Aorta (tissue), 5 donors: Measurements from ENCODE around the gene LHX2. TPM values are rescaled to one million over a fixed set of nuclear protein-coding genes. Genes with fewer than 3 reads are reported as not detected.

Source experiments
- ATAC-seq: fragments of 200-7000 bp; cut with Tn5 transposase; one replicate; pipeline ENCODE4 v1.9.1; 2022; ENCODE audit warnings: moderate library complexity; ENCODE audit not compliant: low FRiP score
- DNase-seq, 2 donors: peaks; one replicate each; pipeline ENCODE4 v3.0.0-alpha.2; 2020
- H3K27ac ChIP-seq, 2 donors: one replicate each; pipeline ENCODE4 v1.5.1; 2013; ENCODE audit warnings: low read length in 2 of 2, mild to moderate bottlenecking in 2 of 2, moderate library complexity in 2 of 2, control low read depth in 1 of 2, inconsistent platforms in 1 of 2, low read depth in 1 of 2
- H3K27me3 ChIP-seq, 2 donors: one replicate each; pipeline ENCODE4 v1.6.1; 2013; ENCODE audit warnings: control low read depth in 1 of 2, low read length in 1 of 2, mild to moderate bottlenecking in 1 of 2, moderate library complexity in 1 of 2; ENCODE audit not compliant: insufficient read depth in 2 of 2, control insufficient read depth in 1 of 2
- H3K36me3 ChIP-seq, 2 donors: one replicate each; pipeline ENCODE4 v1.6.1; 2013; ENCODE audit warnings: control low read depth in 1 of 2, low read length in 1 of 2, mild to moderate bottlenecking in 1 of 2; ENCODE audit not compliant: insufficient read depth in 2 of 2, control insufficient read depth in 1 of 2
- H3K4me1 ChIP-seq, 2 donors: one replicate each; pipeline ENCODE4 v1.6.1; 2013; ENCODE audit warnings: low read length in 2 of 2, control low read depth in 1 of 2, mild to moderate bottlenecking in 1 of 2, moderate library complexity in 1 of 2; ENCODE audit not compliant: insufficient read depth in 2 of 2, control insufficient read depth in 1 of 2
- H3K4me3 ChIP-seq, 2 donors: one replicate each; pipeline ENCODE4 v1.5.1; 2013; ENCODE audit warnings: low read length in 2 of 2, control low read depth in 1 of 2, mild to moderate bottlenecking in 1 of 2
- H3K9me3 ChIP-seq: one replicate; pipeline ENCODE4 v1.6.1; 2013; ENCODE audit warnings: mild to moderate bottlenecking, low read length; ENCODE audit not compliant: control insufficient read depth
- WGBS, 2 donors: extraction: QIAGEN DNeasy Blood & Tissue Kit; methylation state at CpG; one replicate each; pipeline ENCODE4 v1.1.7; 2013; 5-methylcytosine and 5-hydroxymethylcytosine counted together
- intact Hi-C, 2 donors: fragments of 100-400 bp; cut with DNase I; formaldehyde crosslinking; loops; one replicate each; pipeline versions ENCODE4 v1.14.2 to v1.15.0; 2022
- polyA plus RNA-seq, 2 donors: library from polyadenylated mRNA; stranded (reverse); fragments of 200-250 nt; gene quantifications; one replicate each; pipeline ENCODE4 v1.2.3, GENCODE V29; 2013
- total RNA-seq, 2 donors: library from RNA; stranded (reverse); fragmentation: NEBNext Ultra II Directional; extraction: Animal tissue kit (Norgen Biotek cat#: 25700); gene quantifications; one replicate each; pipeline ENCODE4 v1.2.1, GENCODE V29; 2021
- donor health status: healthy with polysubstance abuse.
- donor health status: Bipolar disorder and iron deficiency.
- donor health status: DM: no; HTN: no; CAD: no.
- donor health status: DM: no; HTN: no; CAD: no.
- donor health status: DM: yes; HTN: yes; CAD: no.

LHX2 gene
- total and polyA plus RNA-seq, 4 donors: 0.26 to 0.38 TPM; not detected in 2

DNA sequence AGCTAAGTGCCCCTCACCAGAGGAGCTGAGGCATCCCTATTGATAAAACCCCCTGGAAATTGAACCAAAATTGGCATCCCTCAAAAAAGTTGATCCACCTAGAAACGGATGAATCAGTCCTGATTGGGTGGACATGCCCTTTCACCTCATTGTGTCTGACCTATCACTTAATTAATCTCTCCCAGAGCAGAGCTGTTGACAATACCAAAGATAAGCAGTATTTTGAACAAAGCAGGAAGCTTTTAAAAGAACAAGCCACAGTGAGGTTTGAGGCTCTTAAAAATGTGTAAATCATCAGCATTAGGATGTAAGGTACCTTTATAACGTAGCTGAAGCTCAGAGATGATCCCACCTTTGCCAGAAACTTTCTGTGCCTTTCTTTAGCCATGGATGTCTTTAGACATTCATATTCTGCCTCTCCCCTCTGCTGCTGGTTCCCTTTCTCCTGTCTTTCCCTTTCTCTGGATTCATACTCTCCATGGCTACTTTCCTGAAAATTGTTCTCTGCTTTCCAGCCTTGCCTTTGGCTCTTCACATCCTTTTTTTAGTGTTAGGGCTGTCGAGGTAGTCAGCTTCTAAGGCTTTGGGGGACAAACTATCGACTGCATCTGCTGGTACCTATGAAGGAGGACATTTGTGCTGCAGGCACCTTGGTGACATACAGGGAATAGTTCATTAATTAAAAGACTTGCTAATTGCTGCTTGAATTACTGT is 7.8 kb upstream of the LHX2 start:
- 10 to 11% methylated on average over 4 of the region's 4 CpGs for WGBS, 2 donors
- peaks cover 0 to 2% of the 10 kb centered on the region in 2 donors for H3K27me3 ChIP-seq
- no peaks in the 10 kb centered on the region for H3K36me3 ChIP-seq
- no peak overlapping the region for H3K27ac ChIP-seq
- ATAC-seq (no peak), DNase-seq (no peak)
- no peak overlapping the region for H3K4me3 ChIP-seq
- H3K4me1 ChIP-seq: no peaks in the 10 kb centered on the region
- intact Hi-C loops: no loop called here
- no peaks in the 10 kb centered on the region for H3K9me3 ChIP-seq

GRCh38 chr9:124004593-124004992 is 7.0 kb upstream of the LHX2 start:
- H3K4me3 ChIP-seq: no peak overlapping the region
- intact Hi-C loops: no loop called here
- no peaks in the 10 kb centered on the region for H3K9me3 ChIP-seq
- ATAC-seq (no peak), DNase-seq (no peak)
- no peaks in the 10 kb centered on the region for H3K36me3 ChIP-seq
- no peaks in the 10 kb centered on the region for H3K4me1 ChIP-seq
- H3K27me3 ChIP-seq: peaks cover 0 to 2% of the 10 kb centered on the region in 2 donors
- 13 to 16% methylated on average over 4 of the region's 4 CpGs for WGBS, 2 donors
- no peak overlapping the region for H3K27ac ChIP-seq

- intact Hi-C loops: no loop called here
- Histone ChIP-seq H3K4me3 (no peak overlapping the region), H3K27me3 (peaks cover 0 to 3% of the 10 kb centered on the region in 2 donors), H3K36me3 (no peaks in the 10 kb centered on the region), H3K9me3 (no peaks in the 10 kb centered on the region), H3K27ac (no peak overlapping the region), H3K4me1 (no peaks in the 10 kb centered on the region)
- DNase-seq: peak in 1 of 2 donors; percentile 8
- no peak for ATAC-seq
- WGBS, 2 donors: 6 to 13% methylated on average over 4 of the region's 4 CpGs
Measured at GRCh38 chr9:124005029-124005771, 6.4 kb upstream of the LHX2 start.

- ATAC-seq (no peak), DNase-seq (no peak)
- Histone ChIP-seq H3K27me3 (peaks cover 0 to 3% of the 10 kb centered on the region in 2 donors), H3K27ac (no peak overlapping the region), H3K4me3 (no peak overlapping the region), H3K4me1 (no peaks in the 10 kb centered on the region), H3K36me3 (no peaks in the 10 kb centered on the region), H3K9me3 (no peaks in the 10 kb centered on the region)
- intact Hi-C loops: no loop called here
- WGBS, 2 donors: 15 to 16% methylated on average over 13 of the region's 13 CpGs
Measured at GRCh38 chr9:124006448-124007361, 4.9 kb upstream of the LHX2 start.

DNA sequence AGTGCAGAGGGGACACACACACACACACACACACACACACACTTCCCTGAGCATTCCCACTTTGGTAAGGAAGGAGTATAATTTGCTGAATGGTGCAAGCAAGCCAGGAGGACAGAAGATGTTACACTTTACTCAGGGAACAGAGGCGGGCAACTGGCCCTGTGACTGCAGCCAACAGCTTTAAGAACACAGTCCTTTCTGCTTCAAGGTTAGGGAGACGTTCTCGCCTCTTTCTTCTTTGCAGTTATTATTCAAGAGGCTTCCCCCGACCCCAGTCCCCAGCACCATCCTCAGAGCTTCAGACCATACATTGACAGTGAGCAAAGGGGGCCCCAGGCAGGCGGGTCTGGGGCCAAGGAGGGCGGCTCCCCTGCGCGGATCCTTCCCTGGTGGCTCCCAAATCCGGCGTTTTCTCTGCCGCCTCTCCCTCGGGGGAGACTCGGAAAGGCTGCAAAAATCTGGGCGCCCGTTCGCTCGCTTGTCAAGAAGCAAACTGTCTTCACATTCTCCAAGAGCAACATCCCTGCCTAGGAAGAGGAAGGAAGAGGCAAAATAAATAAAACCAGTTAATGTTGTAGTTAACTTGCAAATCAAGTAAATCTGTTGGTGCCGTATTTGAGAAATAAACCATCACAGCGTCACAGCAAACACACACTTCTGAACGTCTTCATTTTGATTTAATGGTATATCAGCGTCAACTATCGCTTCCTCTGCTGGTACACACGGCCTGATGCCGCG is 3.8 kb upstream of the LHX2 start:
- intact Hi-C loops: no loop called here
- Histone ChIP-seq H3K36me3 (no peaks in the 10 kb centered on the region), H3K27ac (no peak overlapping the region), H3K9me3 (no peaks in the 10 kb centered on the region), H3K4me3 (no peak overlapping the region), H3K4me1 (no peaks in the 10 kb centered on the region), H3K27me3 (peaks cover 0 to 3% of the 10 kb centered on the region in 2 donors)
- no peak for ATAC-seq
- DNase-seq: no peak
- 6 to 9% methylated on average over 24 to 25 of the region's 25 CpGs for WGBS, 2 donors

DNA sequence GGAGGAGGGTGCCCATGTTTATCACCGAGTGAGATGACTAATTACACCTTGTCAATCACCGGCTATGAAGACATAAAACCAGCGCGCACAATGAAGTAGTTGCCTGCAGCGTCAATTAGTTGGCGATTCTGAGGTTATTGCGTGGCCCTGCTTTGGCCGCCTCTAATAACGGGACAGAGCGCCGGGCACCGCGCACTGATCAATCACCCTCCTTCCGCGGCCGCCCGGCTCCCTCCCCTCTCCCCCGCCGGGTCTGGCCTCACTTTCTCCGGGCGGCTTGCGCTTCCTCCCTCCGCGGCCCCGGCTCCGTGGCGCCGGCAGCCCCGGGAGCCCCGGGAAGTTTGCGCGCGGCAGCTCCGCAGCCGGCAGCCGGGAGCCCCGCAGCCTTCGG is 3.3 kb upstream of the LHX2 start:
- intact Hi-C loops: no loop called here
- ATAC-seq (no peak), DNase-seq (peak in 1 of 2 donors; percentile 68)
- no peaks in the 10 kb centered on the region for H3K4me1 ChIP-seq
- WGBS, 2 donors: 1 to 2% methylated on average over 38 of the region's 38 CpGs
- peaks cover 0 to 1% of the 10 kb centered on the region in 2 donors for H3K27me3 ChIP-seq
- H3K36me3 ChIP-seq: no peaks in the 10 kb centered on the region
- H3K4me3 ChIP-seq: no peak overlapping the region
- no peak overlapping the region for H3K27ac ChIP-seq
- H3K9me3 ChIP-seq: no peaks in the 10 kb centered on the region

- Histone ChIP-seq H3K27ac (no peak overlapping the region), H3K36me3 (no peaks in the 10 kb centered on the region), H3K4me3 (no peak overlapping the region), H3K27me3 (peaks cover 0 to 1% of the 10 kb centered on the region in 2 donors), H3K4me1 (no peaks in the 10 kb centered on the region), H3K9me3 (no peaks in the 10 kb centered on the region)
- intact Hi-C loops: no loop called here
- DNase-seq (peak in 1 of 2 donors; percentile 73), ATAC-seq (no peak)
- 4 to 6% methylated on average over 64 to 65 of the region's 65 CpGs for WGBS, 2 donors
Measured at GRCh38 chr9:124008694-124009530, 2.7 kb upstream of the LHX2 start.
